Iris pigment epithelial cell (primary cell): ENCODE data around the gene MAST4.
"Not testable (repeated sequence)": the region's sequence is repeated elsewhere in the genome, so short reads cannot be mapped to it uniquely, and the experiment has no call there.

Source experiments
- DNase-seq: peaks from one replicate; pipeline ENCODE4 v3.0.0-alpha.2; 2011; ENCODE audit warnings: low read depth

Gene MAST4

GRCh38 chr5:67163863-67164595, 567.8 kb downstream of the MAST4 start:
- no peak for DNase-seq

- no peak for DNase-seq
Measured at GRCh38 chr5:67164856-67165525, 568.8 kb downstream of the MAST4 start.

DNA sequence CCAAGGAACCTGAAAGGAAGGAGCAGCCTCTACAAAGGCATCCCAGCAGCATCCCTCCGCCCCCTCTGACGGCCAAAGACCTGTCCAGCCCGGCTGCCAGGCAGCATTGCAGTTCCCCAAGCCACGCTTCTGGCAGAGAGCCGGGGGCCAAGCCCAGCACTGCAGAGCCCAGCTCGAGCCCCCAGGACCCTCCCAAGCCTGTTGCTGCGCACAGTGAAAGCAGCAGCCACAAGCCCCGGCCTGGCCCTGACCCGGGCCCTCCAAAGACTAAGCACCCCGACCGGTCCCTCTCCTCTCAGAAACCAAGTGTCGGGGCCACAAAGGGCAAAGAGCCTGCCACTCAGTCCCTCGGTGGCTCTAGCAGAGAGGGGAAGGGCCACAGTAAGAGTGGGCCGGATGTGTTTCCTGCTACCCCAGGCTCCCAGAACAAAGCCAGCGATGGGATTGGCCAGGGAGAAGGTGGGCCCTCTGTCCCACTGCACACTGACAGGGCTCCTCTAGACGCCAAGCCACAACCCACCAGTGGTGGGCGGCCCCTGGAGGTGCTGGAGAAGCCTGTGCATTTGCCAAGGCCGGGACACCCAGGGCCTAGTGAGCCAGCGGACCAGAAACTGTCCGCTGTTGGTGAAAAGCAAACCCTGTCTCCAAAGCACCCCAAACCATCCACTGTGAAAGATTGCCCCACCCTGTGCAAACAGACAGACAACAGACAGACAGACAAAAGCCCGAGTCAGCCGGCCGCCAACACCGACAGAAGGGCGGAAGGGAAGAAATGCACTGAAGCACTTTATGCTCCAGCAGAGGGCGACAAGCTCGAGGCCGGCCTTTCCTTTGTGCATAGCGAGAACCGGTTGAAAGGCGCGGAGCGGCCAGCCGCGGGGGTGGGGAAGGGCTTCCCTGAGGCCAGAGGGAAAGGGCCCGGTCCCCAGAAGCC, 569.6 kb downstream of the MAST4 start:
- peak; percentile 60 for DNase-seq

DNA sequence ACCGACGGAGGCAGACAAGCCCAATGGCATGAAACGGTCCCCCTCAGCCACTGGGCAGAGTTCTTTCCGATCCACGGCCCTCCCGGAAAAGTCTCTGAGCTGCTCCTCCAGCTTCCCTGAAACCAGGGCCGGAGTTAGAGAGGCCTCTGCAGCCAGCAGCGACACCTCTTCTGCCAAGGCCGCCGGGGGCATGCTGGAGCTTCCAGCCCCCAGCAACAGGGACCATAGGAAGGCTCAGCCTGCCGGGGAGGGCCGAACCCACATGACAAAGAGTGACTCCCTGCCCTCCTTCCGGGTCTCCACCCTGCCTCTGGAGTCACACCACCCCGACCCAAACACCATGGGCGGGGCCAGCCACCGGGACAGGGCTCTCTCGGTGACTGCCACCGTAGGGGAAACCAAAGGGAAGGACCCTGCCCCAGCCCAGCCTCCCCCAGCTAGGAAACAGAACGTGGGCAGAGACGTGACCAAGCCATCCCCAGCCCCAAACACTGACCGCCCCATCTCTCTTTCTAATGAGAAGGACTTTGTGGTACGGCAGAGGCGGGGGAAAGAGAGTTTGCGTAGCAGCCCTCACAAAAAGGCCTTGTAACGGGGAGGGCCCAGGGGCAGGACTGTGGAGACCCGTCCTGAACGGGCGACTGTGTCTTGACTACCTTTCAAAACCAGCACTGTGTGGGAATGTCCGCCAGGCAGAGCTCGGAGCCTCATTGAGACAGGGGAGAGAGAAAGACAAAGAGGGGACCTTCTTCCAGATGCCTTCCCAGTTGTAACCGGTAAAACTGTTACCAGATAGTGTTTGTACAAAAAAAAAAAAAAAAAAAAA, 570.5 kb downstream of the MAST4 start:
- DNase-seq = no peak

GRCh38 chr5:67168069-67168468, 571.9 kb downstream of the MAST4 start:
- no peak for DNase-seq

DNA sequence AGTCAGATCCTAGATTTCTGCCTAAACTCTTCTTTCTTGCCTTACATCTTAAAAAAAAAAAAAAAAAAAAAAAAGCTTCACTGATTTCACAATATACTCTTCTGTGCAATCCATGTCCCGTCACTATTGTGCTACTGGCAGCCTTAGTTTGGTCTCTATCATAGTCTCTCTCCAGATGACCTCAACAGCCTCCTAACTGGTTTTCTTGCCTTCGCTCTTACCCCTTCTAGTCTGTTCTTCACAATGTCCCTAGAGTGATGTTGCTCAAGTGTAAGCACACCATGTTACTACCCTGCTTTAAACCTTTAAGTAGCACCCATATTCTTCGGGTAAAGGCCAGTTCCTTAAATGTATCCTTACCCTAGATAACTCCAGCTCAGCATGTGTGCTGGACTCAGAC, 574.6 kb downstream of the MAST4 start:
- DNase-seq = no peak

- DNase-seq = not testable (repeated sequence)
Measured at GRCh38 chr5:67173351-67173750, 577.2 kb downstream of the MAST4 start.

- peak; percentile 19 for DNase-seq
Measured at GRCh38 chr5:67173959-67174358, 577.8 kb downstream of the MAST4 start.

GRCh38 chr5:67176936-67177335, 580.7 kb downstream of the MAST4 start:
- DNase-seq = no peak

DNA sequence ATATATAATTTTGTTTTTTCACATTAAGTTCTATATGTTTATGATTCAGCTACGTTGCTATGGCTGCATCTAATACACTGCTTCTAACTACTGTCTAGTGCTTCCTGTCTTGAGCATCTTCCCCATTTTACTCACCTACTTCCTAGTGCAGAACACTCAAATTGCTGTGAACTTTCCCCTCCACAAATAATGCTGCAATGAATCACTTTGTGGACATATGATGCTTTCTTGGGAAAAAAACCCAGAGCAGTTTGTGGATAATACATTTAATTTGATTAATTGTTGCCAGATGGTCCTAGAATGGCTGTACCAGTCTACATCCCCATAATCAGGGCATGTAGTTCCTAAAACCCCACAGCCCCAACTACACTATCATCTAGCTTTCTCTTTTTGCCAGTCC, 581.9 kb downstream of the MAST4 start:
- DNase-seq = peak; percentile 15

DNA sequence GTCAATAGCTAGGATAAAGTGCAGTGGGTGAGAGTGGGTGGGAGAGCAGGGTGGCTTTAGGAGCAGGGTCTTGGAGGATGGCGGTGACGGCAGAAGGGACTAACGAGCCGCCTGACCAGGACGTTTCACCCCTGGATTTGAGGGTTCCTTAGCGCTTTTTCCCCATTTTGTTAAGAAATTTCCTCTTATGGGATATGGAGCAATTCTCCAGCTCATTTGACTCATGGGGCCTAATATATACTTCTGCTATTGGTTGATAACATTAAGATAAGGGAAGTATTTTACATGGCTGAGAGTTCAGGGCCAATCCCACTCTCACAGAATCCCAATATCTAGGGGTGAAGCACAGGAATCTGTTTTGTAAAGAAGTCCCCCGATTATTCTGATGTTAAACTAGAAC, 582.8 kb downstream of the MAST4 start:
- DNase-seq = no peak

DNA sequence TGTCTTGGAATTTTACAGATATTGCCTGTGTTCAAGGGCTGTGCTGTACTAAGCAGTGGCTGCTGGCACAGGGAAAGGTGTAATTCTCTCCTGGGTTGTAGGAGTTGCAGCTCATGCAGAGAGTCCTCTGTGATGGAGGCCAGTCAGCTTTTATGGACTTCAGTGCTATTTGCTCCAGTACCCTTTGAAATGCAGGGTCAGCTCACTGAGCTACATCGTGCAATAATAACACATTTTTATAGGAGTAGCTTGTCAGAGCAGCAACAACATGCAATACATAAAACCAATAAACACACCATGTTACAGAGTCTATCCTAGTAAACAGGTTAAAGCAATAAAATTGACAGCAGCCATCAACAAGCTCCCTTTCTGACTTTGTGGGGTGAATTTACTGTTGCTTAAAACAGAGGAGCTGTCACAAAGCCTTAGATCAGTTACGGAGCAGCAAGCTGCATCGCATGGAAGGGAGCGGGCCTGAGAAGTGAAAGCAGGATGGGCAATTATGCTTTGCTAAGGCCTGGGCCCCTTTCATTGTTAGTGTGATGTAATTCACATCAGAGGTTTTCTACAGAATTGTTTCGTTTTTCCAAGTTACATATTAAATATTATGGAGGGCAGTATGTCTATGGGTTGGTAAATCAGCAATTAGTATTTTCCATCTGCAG, 583.6 kb downstream of the MAST4 start:
- DNase-seq = no peak

DNA sequence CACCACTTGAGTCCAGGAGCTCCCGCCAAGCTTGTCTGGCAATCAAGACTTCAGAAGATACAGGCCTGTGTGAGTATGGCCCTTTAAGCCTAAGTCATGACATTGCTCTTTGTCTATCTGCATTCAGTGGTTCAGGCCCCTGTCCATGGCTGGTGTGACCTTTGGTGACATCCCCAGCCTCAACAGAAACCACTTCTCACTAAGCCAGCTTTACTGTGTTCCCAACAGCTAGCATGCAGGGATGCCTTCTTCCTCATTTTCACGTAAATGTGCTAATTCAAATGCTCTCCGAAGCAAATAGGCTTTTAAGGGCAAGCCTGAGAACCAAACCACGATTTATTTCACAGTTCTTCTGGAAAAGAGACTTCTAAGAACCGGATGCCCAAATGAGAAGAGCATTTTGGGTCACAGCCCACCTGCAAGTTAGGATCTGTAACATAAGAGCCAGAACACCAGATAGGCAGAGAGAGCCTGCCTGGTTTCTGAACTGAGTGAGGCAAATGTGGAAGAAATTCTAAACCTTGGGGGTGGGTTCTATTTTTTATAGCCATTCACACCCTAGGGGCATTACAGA, 585.5 kb downstream of the MAST4 start:
- DNase-seq = no peak

DNA sequence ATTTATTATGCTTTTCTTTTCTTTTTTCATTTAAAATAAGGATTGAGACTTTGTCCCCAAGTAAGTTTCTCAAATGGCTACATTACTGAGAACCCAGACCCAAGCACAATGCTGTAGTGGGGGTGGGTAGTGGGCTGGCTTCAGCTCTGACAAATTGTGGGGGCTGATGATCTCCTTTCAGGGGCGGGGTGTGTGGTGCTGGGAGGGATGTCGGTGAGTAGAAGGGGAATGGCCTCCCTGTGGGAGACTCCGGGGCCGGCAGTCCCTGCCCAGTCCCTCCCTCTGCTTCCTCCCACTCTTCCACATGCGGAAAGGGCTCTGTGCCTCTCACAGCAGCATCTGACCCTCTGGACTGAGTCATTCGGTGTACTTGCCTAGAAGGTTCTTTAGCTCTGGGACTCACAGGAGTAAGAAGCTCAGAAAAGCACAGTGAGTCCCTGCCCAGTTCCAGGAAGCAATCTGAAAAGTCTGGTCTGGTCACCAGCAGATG, 586.2 kb downstream of the MAST4 start:
- DNase-seq = peak; percentile 89

DNA sequence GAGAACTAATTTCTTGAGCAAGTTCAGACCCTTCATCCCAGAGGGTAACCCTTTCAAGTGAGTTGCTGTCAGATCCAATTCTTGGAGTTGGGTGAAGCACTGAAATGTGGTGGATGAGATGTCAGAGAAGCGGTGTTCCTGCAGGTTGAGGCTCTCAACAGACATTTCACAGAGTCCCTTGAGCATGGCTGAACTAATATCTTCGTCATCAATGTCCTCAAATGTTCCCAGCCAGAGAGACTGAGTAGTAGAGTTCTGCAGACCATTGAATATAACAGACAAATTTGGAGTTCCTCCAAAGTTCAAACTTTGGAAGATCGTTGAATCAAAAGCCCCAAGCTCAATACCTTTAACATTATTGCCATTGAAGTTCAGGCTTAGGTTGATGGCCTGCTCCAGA, 587.7 kb downstream of the MAST4 start:
- no peak for DNase-seq

DNA sequence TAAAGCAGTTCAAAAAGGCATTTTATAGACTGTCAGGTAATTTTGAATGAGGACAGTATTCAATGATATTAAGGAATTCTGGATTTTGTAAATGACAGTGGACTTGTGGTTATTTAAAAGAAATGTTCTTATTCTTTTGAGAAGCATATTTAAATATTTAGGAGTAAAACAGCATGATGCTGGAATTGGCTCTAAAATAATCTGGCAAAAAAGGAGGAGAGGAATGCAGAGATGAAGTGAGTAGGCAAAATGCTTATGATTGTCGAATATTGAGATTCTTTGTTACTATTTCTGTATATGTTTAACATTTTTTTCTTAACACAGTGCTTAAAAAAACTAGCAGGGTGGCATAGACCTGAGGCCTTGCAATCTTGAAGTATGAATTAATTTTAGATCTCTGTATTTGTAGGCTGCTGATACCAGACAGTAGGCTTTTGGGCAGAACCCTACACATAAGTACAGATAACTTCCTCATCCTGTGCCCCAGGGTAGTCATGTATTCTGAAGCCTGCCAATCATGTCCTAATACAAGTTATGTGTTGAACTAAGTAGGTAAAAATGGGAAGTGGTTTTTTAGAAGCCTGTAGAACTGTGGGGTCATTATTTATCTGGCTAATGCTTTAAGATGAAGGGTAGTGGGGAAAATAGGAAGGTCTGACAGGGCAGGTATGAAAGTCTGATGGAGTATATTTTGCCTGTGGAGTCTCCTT, 591.0 kb downstream of the MAST4 start:
- no peak for DNase-seq

DNA sequence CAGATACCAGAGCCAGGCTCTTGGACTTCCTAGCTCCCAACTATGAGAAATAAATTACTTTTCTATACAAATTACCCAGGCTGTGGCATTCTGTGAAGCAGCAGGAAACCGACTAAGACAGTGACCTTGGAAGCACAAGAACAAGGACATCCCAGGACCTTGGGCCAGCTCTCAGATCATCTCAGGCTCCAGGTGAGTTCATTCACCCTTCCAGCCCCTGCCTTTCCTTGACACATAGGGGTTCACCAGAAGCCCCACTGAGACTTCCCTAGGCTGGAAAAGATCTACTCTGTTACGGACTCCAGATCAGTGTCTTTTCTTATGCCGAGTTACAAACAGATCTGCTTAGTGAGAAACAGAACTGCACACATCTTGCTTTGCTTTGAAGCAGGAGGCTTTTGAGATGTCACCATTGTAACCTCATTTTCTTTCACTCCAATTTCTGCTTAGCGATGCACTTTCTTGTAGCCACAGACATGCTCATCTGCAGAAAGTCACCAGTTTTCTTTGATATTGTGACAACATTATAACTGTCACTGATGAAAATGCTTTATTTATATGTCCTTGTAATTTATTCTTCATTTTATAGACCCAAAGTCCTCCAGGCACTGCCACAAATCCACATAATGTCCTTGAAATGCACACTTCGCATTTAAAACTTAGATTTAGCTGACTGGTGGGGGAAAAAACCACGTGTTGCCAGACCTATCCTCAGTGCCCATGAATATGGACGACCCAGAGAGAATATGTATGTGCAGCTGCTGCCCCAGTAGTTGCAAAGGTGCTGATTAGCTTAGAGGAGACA, 592.3 kb downstream of the MAST4 start:
- DNase-seq = no peak

GRCh38 chr5:67189079-67189354, 592.8 kb downstream of the MAST4 start:
- no peak for DNase-seq

- DNase-seq = no peak
Measured at GRCh38 chr5:67189931-67190330, 593.7 kb downstream of the MAST4 start.
